Measurements from ENCODE around the gene DMPK.

DMPK gene, protein sequence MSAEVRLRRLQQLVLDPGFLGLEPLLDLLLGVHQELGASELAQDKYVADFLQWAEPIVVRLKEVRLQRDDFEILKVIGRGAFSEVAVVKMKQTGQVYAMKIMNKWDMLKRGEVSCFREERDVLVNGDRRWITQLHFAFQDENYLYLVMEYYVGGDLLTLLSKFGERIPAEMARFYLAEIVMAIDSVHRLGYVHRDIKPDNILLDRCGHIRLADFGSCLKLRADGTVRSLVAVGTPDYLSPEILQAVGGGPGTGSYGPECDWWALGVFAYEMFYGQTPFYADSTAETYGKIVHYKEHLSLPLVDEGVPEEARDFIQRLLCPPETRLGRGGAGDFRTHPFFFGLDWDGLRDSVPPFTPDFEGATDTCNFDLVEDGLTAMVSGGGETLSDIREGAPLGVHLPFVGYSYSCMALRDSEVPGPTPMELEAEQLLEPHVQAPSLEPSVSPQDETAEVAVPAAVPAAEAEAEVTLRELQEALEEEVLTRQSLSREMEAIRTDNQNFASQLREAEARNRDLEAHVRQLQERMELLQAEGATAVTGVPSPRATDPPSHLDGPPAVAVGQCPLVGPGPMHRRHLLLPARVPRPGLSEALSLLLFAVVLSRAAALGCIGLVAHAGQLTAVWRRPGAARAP
- total RNA-seq, result 0.21 to 4.1 (median 0.59) reads per million in 17 experiments

DNA sequence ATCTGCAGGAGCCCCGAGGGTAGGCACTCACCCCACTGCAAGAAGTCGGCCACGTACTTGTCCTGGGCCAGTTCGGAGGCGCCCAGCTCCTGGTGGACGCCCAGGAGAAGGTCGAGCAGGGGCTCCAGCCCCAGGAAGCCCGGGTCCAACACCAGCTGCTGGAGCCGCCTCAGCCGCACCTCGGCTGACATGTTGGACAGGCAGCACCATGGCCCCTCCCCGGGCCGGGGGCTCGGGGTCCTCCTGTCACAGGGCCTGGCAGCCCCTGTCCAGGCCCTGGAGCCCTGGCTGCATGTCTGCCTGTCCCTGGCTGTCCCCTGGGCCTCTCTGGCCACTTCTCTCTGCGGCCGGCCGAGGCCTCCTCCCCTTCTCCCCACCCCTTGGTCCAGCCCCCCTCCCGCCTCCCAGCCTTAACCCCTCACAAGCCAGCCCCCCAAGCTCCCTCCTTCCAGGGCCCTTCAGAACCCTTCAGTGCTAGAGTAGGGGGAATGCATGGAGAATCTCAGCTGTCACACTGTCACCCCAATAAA is at the start of gene DMPK:
TSS of gene DMPK (minus strand) at position 329 of the 530 bp plus-strand sequence. CDS start at position 191, 138 bp downstream.
- no peak for DNase-seq

GRCh38 chr19:45828945-45829344 is 46.7 kb upstream of the DMPK start:
- DNase-seq, result no peak

GRCh38 chr19:45828523-45828922 is 46.2 kb upstream of the DMPK start:
- no peak for DNase-seq

GRCh38 chr19:45827459-45828093 is 45.3 kb upstream of the DMPK start:
- DNase-seq, result no peak

DNA sequence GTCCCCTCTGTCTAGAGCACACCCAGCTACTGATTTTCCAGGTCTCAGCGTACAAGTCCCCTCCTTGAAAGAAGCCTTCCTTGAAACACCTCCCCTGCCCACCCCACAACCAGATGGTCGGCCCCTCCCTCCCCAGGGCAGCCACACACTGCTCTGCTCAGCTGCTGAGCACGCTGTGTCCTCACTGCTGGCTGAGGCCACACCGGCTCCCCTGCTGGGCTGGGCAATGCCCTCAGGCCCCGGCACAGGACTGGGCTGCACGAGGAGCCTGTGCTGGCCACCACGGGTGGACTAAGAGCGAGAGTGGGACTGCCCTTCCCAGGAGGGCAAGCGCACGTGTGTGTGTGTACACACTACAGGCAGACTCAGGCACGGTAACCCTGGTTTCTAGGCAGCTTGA is 44.6 kb upstream of the DMPK start:
- DNase-seq, result no peak

DNA sequence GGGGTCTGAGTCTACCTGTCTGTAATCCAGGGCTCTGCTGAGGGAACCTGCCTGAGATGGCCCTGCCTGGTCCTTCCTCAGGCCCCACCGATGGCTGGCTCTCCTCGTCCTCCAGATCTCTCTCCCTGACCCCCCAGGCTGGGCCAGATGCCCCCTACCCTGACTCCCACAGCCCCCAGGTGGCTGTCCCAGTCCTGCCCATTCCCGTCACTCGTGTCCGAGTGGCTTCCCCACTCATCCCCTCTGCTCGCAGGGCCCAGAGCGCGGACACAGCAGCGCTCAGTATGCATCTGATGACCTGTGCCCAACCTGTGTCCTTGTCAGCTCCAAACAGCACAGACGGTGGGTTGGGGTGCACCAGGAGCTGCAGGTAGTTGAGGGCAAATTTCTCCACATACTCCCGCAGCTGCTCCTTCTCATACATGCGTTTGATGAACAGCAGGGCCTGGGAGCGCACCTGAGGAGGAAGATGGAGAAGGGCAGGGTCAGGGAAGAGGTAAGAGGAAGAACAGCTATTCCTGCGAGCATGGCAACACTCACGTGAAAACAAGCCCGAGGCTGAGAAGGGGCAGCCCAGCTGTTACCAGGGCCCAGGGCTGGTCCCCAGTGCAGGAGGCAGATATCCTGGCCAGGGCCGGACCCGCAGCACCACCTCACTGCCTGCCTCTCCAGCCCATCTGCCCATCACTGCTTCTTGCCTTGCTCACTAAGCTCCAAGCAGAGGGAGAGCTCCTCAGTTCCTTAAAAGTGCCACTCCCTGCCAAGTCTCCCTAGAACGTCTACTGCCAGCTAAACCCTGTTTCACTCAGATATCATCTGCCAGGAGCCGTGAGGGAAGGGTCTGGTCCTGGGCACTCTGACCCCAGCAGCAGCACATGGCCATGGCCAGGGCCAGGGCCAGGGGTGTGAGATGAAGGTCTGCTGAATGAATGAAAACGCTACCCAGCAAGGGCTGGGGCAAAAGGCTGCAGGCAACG is 43.9 kb upstream of the DMPK start:
- no peak for DNase-seq

- no peak for DNase-seq
Measured at GRCh38 chr19:45825263-45825605, 42.9 kb upstream of the DMPK start.

GRCh38 chr19:45824531-45825262 is 42.4 kb upstream of the DMPK start:
- DNase-seq, result no peak

- no peak for DNase-seq
Measured at GRCh38 chr19:45824041-45824471, 41.8 kb upstream of the DMPK start.

GRCh38 chr19:45823182-45823581 is 40.9 kb upstream of the DMPK start:
- DNase-seq, result no peak

DNA sequence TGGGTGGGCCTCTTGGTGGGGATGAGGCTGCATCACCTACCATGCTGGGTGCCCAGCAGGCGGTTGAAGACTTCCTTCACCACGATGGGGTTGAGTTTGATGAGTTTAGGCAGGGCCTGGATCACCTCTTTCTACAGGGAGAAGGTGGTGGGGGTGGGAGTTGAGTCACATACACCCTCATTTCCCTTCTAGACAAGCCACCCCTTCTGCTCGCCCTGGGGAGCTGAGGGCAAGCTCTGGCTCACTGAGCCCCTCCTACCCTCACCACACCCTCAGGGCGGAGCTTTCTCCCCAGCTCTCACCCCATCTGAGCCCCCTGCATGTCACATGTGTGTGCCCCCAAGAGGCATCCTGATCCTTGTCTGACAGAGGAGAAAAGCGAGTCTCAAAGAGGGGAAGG is 40.4 kb upstream of the DMPK start:
- DNase-seq, result no peak

DNA sequence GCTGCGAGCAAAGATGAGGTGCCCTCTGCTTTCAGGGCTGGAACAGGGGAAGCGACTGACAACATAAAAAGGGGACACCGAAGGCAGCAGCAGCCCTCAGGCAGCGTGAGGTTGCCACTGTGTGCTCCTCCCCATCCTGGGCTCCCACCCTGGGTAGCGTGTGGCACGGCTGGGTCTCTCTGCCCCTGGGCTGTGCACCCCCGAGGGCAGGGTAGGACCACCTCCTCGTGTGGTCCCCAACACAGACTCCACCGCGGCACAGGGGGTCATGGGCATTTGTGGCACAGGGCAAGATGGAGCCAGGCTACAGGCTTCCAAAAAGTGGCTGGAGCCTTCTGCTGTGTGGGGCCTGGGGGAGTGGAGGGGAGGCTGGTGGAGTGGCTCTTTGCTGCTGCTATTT is 39.3 kb upstream of the DMPK start:
- DNase-seq, result no peak

- DNase-seq, result no peak
Measured at GRCh38 chr19:45821103-45821521, 38.8 kb upstream of the DMPK start.

DNA sequence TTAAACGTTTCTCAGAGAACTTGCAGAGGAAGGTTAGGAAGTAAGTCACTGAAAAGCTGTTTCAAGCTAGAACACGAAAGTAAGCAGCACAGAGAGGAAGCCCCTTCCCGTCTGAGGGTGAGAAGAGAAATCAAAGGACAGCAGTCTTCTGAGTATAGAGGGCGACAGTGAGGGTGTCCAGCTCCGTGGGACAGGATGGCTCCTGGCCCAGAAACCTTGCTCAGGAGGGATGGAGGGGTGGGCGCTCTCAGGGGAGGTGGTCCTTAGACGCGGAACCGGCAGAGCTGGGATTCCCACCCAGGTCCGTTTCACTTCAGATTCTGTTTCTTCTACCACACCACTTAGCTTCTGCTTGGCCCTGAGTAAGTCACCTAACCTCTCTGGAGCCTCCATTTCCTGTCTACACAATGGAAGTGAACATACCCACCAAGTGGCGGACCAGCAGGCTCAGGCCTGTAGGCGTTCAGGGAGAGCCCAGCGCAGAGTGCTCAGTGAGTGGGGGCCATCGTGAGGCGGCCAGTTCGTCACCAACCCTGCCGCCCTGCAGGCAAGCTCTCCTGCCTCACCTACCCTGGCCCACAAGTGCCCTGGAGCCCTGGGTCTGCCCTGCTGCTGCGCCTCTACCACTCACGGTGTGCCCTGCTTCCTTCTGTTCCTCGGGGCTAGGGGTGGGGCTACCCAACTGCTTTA is 38.3 kb upstream of the DMPK start:
- no peak for DNase-seq

- DNase-seq, result no peak
Measured at GRCh38 chr19:45819769-45820168, 37.5 kb upstream of the DMPK start.

- DNase-seq, result no peak
Measured at GRCh38 chr19:45817725-45818301, 35.5 kb upstream of the DMPK start.

DNA sequence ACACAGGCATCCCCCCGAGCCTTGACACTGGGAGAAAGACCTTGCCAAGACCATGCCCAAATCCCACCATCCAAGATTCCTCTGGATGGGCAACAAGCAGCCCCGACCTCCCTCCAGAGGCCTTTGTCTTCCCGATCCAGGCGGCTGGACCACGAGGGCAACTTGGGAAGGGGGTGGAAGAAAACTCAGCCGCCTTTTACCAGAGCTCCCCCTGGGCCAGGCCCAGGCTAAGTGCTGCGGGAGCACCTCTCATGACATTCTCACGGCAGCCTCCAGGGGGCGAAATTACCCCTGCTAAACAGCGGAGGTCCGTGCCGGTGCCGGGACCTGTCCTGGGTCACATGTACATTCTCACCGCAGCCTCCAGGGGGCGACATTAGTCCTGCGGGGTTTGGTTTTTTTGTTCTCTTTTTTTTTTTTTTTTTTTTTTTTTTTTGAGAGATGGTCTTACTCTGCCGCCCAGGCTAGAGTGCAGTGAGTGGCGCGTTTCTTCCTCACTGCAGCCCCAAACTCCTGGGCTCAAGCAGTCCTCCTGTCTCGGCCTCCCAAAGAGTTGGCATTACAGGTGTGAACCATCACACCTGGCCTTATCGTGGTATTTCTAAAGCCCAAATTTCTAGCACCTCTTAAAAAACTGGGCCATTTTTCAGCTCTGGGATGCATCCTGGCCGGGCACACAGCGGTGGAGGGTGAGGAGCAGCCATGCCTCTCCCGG is 34.9 kb upstream of the DMPK start:
- DNase-seq, result peak; percentile 97 to 98 (median 97)

- no peak for DNase-seq
Measured at GRCh38 chr19:45816236-45817009, 34.1 kb upstream of the DMPK start.
